ENCODE results near the gene KIDINS220. TPM values are rescaled to one million over a fixed set of nuclear protein-coding genes. Genes with fewer than 3 reads are reported as not detected.

Gene KIDINS220
- total RNA-seq, 1 experiment from 2014 or later, result 29.3 TPM

- Mint-ChIP-seq H3K9me3 (no peaks in the 10 kb centered on the region), H3K36me3 (ENCODE audit: insufficient read depth in 1 of 3, low read depth in 3 of 3) (peaks cover 1 to 14% (median 3%) of the 10 kb centered on the region in 3 experiments; a peak in 5 of 7 replicates), H3K4me1 (peaks cover 6 to 11% of the 10 kb centered on the region in 2 experiments)
Measured at GRCh38 chr2:8858910-8859309, 21.5 kb upstream of the KIDINS220 start.

More at GRCh38 chr2:8858910-8859309, 21.5 kb upstream of the KIDINS220 start:
- Histone ChIP-seq H3K4me2 (ENCODE audit: insufficient read depth, insufficient read length, low read length) (no peak overlapping the region), H4K8ac (replicated peaks; ENCODE audit: insufficient read length, low read depth, low read length) (no peak overlapping the region), H3K27me3 (ENCODE audit: insufficient read depth, low read length) (no peaks in the 10 kb centered on the region), H3K79me2 (ENCODE audit: insufficient read depth, low read length) (no peaks in the 10 kb centered on the region), H3K9ac (ENCODE audit: extremely low read depth, insufficient read length, low read length) (no peak overlapping the region), H4K91ac (ENCODE audit: insufficient read length, low read depth, low read length) (no peak overlapping the region), H3K79me1 (ENCODE audit: insufficient read depth, low read depth, low read length, poor library complexity, severe bottlenecking) (no peaks in the 10 kb centered on the region), H3K14ac (ENCODE audit: insufficient read depth, low read length) (no peak overlapping the region), H2BK5ac (ENCODE audit: insufficient read length, low read length) (no peak overlapping the region), H4K20me1 (ENCODE audit: control insufficient read depth, insufficient read depth, insufficient read length) (no peaks in the 10 kb centered on the region), H3K4ac (ENCODE audit: low read depth, low read length) (no peak overlapping the region), H2BK120ac (ENCODE audit: low read depth, low read length, poor library complexity, severe bottlenecking) (no peak overlapping the region), H3K9me3 (ENCODE audit: control insufficient read depth, low read depth, low read length) (no peaks in the 10 kb centered on the region), H3K27ac (ENCODE audit: insufficient read length, low read depth, low read length) (no peak overlapping the region), H3T11ph (ENCODE audit: low read length) (no peak overlapping the region), H3K18ac (ENCODE audit: insufficient read length, low read depth, low read length) (no peak overlapping the region), H2AK5ac (ENCODE audit: insufficient read length, low read length) (no peak overlapping the region), H3K23ac (ENCODE audit: insufficient read length, low read depth, low read length) (no peak overlapping the region), H3K23me2 (ENCODE audit: insufficient read length, low read depth, low read length, poor library complexity, severe bottlenecking) (no peaks in the 10 kb centered on the region), H4K5ac (ENCODE audit: insufficient read length, low read depth, low read length) (no peak overlapping the region), H2BK12ac (ENCODE audit: insufficient read length, low read depth, low read length) (no peak overlapping the region), H2BK15ac (ENCODE audit: low read depth, low read length) (no peak overlapping the region), H2AFZ (ENCODE audit: low read length) (no peak overlapping the region), H3K56ac (ENCODE audit: insufficient read length, low read depth, low read length) (no peak overlapping the region), H2BK20ac (ENCODE audit: low read depth, low read length, poor library complexity, severe bottlenecking) (no peak overlapping the region), H3K4me1 (ENCODE audit: insufficient read depth, low read length) (no peaks in the 10 kb centered on the region)
- Mint-ChIP-seq H3K27ac (no peak overlapping the region), H3K4me3 (no peak overlapping the region), H3K27me3 (ENCODE audit: low read depth) (no peaks in the 10 kb centered on the region)
- no CpG with 5 or more reads among the region's 1 CpG for WGBS (ENCODE audit: extremely low coverage, insufficient read length, low lambda C conversion rate)
- DNase-seq, result no peak
- TF ChIP-seq, protein P1, sequence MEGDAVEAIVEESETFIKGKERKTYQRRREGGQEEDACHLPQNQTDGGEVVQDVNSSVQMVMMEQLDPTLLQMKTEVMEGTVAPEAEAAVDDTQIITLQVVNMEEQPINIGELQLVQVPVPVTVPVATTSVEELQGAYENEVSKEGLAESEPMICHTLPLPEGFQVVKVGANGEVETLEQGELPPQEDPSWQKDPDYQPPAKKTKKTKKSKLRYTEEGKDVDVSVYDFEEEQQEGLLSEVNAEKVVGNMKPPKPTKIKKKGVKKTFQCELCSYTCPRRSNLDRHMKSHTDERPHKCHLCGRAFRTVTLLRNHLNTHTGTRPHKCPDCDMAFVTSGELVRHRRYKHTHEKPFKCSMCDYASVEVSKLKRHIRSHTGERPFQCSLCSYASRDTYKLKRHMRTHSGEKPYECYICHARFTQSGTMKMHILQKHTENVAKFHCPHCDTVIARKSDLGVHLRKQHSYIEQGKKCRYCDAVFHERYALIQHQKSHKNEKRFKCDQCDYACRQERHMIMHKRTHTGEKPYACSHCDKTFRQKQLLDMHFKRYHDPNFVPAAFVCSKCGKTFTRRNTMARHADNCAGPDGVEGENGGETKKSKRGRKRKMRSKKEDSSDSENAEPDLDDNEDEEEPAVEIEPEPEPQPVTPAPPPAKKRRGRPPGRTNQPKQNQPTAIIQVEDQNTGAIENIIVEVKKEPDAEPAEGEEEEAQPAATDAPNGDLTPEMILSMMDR (conservative IDR thresholded peaks at IDR 0.05), result no peak
